HG03039 (cell line): Measurements from ENCODE around the gene HIGD1C.
A peak's percentile ranks its signal among the peaks of the same experiment; 100 is the strongest.
"Not testable (repeated sequence)": the region's sequence is repeated elsewhere in the genome, so short reads cannot be mapped to it uniquely, and the experiment has no call there.

Experiments used
- ATAC-seq: cut with Tn5 transposase; IDR thresholded peaks from one replicate; pipeline ENCODE4 v1.9.1; 2021; ENCODE audit warnings: mild to moderate bottlenecking, moderate library complexity; ENCODE audit not compliant: unreplicated experiment

The HIGD1C gene

GRCh38 chr12:50952510-50952909, at the start of gene HIGD1C:
HIGD1C (plus strand) TSS chr12:50952544; CDS start chr12:50953999, 1,455 bp downstream.
- no peak for ATAC-seq

GRCh38 chr12:50908479-50908878, 43.9 kb upstream of the HIGD1C start:
- ATAC-seq, result not testable (repeated sequence)

DNA sequence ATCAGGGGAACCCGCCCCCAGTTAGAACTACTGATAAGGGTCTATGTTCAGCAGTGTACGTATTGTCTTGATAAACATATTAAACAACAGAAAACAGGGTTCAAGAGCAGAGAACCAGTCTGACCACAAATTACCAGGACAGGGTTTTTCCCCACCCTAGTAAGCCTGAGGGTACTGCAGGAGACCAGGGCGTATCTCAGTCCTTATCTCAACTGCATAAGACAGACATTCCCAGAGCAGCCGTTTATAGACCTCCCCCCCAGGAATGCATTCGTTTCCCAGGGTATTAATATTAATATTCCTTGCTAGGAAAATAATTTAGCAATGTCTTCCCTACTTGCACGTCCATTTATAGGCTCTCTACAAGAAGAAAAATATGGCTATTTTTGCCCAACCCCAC, 40.0 kb upstream of the HIGD1C start:
- ATAC-seq, result not testable (repeated sequence)

DNA sequence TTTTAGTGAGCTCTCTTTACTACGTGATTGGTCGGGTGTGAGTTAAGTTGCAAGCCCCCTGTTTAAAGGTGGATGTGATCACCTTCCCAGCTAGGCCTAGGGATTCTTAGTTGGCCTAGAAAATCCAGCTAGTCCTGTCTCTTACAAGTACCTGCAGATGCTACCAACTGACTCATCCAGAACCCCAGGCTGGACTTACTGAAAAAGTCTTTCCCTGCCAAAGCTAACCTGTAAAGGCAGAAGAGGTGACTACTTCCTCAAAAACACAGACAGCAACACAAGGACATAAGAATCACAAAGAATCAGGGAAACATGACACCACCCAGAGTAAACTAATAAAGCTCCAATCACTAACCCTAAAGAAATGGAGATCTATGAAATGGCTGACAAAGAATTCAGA, 39.1 kb upstream of the HIGD1C start:
- ATAC-seq, result no peak

- no peak for ATAC-seq
Measured at GRCh38 chr12:50914872-50915484, 37.4 kb upstream of the HIGD1C start.

GRCh38 chr12:50916292-50916691, 36.1 kb upstream of the HIGD1C start:
- no peak for ATAC-seq

DNA sequence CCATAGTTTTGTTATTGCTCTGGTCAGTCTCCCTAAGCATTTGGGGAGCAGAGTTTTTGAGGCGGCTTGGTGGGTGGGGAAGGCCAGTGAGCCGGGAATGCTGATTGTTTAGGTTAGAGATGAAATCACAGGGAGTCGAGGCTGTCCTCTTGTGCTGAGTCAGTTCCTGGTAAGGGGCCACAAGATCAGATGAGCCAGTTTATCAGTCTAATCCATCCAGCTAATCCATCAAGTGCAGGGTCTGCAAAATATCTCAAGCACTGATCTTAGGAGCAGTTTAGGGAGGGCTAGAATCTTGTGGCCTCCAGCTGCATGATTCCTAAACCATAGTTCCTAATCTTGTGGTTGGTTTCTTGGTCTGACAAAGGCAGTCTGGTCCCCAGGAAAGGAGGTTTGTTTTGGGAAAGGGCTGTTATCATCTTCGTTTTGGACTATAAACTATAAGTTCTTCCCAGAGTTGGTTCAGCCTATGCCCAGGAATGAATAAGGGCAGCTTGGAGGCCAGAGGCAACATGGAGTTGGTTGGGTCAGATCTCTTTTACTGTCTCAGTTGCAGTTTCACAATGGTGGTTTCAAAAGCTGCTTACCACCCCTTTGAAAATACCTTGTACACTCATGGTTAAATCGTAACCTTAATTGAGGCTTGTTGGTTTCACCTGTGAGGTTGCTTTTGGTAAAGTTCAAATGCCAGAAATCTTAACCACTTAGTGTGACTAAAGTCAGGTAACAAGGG, 33.6 kb upstream of the HIGD1C start:
- ATAC-seq, result no peak

GRCh38 chr12:50922820-50923219, 29.5 kb upstream of the HIGD1C start:
- ATAC-seq, result no peak

DNA sequence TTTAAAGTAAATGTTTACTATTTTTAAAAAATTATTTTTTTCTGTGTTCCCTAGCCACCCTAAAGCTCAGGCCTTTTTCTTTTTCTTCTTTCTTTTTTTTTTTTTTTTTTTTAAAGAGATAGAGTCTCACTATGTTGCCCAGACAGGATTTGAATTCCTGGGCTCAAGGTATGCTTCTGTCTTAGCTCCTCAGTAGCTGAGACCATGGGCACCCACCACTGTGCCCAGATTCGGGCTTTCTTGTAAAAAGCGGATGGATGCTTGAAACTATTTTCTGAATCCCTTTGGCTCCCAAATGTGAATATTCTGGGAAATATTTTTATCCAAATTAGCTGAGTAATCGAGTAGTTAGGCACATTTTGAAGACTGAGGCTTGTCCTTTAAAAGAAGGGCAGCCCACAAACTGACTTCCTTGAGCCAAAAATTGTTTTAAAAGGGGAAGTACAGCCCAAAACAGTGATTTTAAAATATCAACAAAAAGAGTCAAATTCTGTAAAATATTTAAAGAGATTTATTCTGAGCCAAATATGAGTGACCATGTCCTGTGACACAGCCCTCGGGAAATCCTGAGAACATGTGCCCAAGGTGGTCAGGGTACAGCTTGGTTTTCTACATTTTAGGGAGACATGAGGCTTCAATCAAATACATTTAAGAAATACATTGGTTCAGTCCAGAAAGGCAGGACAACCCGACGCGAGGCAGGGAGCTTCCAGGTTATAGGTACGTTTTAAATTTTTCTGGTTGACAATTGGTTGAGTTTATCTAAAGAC, 28.8 kb upstream of the HIGD1C start:
- no peak for ATAC-seq

GRCh38 chr12:50924131-50924438, 28.3 kb upstream of the HIGD1C start:
- ATAC-seq, result no peak

DNA sequence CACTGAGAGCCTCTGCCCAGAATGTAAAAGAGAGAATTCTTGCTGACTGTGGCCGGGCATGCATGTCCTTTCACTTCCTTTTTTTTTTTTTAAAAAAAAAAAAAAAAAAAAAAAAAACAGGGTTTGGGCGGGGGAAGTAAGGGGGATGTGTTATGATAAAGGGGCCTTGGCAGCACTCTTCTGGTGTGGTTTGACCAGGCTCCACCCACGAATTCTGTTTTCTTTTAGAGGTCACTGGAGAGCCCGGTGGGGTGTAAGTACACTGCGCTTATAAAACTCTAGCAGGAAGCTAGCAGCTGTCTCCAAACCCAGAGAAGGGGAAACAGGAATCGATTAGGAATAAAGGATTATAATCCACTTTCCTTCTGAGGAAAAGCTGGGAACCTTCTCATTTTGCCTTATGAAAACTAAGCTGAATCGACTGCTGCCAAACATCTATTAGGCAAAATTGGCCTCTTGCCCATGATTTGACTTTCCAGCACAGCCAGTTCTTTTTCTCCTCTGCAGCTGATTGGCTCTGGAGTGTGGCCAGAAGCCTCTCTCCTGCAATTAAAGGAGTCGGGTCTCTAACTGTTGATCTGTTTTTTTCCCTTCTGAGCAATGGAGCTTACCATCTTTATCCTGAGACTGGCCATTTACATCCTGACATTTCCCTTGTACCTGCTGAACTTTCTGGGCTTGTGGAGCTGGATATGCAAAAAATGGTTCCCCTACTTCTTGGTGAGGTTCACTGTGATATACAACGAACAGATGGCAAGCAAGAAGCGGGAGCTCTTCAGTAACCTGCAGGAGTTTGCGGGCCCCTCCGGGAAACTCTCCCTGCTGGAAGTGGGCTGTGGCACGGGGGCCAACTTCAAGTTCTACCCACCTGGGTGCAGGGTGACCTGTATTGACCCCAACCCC, 27.7 kb upstream of the HIGD1C start:
- ATAC-seq, result peak; percentile 82

- no peak for ATAC-seq
Measured at GRCh38 chr12:50925342-50925651, 27.0 kb upstream of the HIGD1C start.

DNA sequence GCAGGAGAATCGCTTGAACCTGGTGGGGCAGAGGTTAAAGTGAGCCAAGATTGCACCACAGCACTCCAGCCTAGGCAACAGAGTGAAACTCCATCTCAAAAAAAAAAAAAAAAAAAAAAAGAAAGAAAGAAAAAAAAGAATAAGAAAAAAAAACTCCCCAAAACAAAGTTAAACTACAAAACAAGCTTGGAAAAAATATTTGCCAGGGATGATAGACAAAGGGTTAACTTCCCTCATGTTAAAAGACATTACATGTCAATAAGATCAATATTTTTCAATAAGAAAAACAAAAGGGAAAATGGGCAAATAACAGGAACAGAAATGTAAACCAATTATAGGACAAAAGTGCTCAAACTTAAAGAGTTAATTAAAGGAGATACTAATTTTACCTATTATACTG, 26.4 kb upstream of the HIGD1C start:
- no peak for ATAC-seq

- no peak for ATAC-seq
Measured at GRCh38 chr12:50926415-50926814, 25.9 kb upstream of the HIGD1C start.

GRCh38 chr12:50926932-50927331, 25.4 kb upstream of the HIGD1C start:
- not testable (repeated sequence) for ATAC-seq

DNA sequence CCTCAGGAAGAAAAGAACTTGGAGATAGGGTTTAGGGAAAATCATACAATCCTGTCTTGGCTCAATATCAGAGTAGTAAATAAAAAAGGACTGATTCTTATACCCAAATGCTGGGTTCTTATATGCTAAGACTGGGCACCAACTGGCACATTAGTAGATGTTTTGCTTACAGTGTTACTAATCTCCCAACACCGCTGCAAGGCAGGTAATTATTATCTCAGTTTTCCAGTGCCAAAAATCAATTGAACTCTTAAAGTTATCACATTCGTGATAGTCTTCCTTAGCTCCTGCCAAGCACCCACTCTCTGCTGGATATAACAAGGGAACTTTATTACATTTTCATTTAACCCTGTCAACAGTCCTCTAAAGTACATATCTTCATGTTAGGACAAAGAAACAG, 25.0 kb upstream of the HIGD1C start:
- no peak for ATAC-seq

DNA sequence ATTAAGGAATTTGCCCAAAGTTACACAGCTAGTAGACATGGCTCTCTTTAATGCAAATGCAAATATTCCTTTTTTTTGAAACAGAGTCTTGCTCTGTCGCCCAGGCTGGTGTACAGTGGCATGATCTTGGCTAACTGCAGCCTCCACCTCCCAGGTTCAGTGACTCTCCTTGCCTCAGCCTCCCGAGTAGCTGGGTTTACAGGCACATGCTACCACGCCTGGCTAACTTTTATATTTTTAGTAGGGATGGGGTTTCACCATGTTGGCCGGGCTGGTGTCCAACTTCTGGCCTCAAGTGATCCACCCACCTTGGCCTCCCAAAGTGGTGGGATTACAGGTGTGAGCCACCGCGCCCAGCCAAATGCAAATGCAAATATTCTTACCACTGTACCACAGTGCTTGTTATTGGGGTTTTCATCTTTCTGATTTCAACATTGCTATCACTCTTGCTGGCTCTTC, 24.5 kb upstream of the HIGD1C start:
- ATAC-seq, result no peak

DNA sequence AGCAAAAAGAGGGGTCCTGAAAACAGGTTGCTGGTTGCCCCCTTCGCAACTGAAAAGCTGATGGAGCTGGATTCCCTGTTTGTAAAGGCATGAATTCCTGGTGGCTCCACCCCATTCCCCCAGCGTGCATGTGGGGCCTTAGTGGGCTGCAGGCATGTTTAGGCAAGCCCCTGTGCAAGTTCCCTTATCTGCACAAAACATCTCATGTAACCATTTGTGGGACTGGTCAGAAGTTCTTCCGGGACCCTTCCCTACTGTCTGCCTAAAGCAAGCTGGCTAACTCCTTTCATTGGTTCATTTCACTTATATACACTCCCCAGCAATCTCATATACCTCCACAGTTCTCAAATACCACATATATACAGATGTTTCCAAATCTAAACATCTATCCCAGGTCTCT, 24.0 kb upstream of the HIGD1C start:
- ATAC-seq, result no peak

- ATAC-seq, result no peak
Measured at GRCh38 chr12:50929831-50930230, 22.5 kb upstream of the HIGD1C start.

DNA sequence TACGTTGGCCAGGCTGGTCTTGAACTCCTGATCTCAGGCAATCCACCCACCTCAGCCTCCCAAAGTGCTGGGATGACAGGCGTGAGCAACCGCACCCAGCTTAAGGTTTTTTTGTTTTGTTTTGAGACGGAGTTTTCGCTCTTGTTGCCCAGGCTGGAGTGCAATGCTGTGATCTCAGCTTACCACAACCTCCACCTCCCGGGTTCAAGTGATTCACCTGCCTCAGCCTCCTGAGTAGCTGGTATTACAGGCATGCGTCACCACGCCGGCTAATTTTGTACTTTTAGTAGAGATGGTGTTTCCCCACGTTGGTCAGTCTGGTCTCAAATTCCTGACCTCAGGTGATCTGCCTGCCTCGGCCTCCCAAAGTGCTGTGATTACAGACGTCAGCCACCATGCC, 21.9 kb upstream of the HIGD1C start:
- not testable (repeated sequence) for ATAC-seq

GRCh38 chr12:50932787-50933280, 19.5 kb upstream of the HIGD1C start:
- ATAC-seq, result no peak
